Measurements from ENCODE around the gene OSBPL6. TPM values are rescaled to one million over a fixed set of nuclear protein-coding genes. Genes with fewer than 3 reads are reported as not detected.
A peak's percentile ranks its signal among the peaks of the same experiment; 100 is the strongest.

The OSBPL6 gene
- total and polyA plus RNA-seq, 10 of the 15 experiments (the other 5 are each of a cell fraction or from before 2014, with no cell fraction given): 0.01 to 0.08 (median 0.03) TPM; not detected in 5

- ChIA-PET CTCF (interaction anchor here (0.7 to 19.4 kb wide), 15 partner anchors 8 to 284 kb away, joined by 3 to 702 read pairs (median 4); partner anchors contain the start of gene RBM45), RAD21 (ENCODE audit: unreplicated experiment) (interaction anchor here (6.0 to 6.3 kb wide), 2 partner anchors 17 to 22 kb away, joined by 79 to 107 read pairs; no protein-coding TSS in a partner anchor), SMC1A (ENCODE audit: uncharacterized antibody, unreplicated experiment) (interaction anchor here (1.2 to 18.1 kb wide), 3 partner anchors 8 to 55 kb away, joined by 3 to 454 read pairs (median 10); no protein-coding TSS in a partner anchor), POLR2A (interaction anchor here (1.0 to 2.2 kb wide), 2 partner anchors 18 to 282 kb away, joined by 3 to 7 read pairs; no protein-coding TSS in a partner anchor)
- no peaks in the 10 kb centered on the region for H3K27me3 ChIP-seq (replicated peaks in 1 of 2; ENCODE audit: control insufficient read depth in 2 of 2, insufficient read depth in 2 of 2, low read length in 1 of 2)
- ATAC-seq: peak; percentile 96
- H2AFZ ChIP-seq (ENCODE audit: control insufficient read depth, low read depth, low read length): peak overlapping the region; percentile 71
- H3K79me2 ChIP-seq (ENCODE audit: control insufficient read depth, insufficient read depth, low read length): no peaks in the 10 kb centered on the region
- intact Hi-C loops (cut with micrococcal nuclease; ENCODE audit: unreplicated experiment): loop anchor here (1.0 to 5.0 kb wide), 2 partner anchors 17 to 285 kb away; partner anchors contain the start of gene RBM45
- BruUV-seq (replicated peaks): no TSS peak
- no peak for DNase-seq (ENCODE audit: low read depth, low spot score)
- 22% methylated on average over 7 of the region's 7 CpGs for WGBS (ENCODE audit: insufficient coverage, insufficient replicate concordance, low lambda C conversion rate, missing lambda C conversion rate)
- TF ChIP-seq RAD21 (IDR thresholded peaks at IDR 0.05; ENCODE audit: insufficient read depth, low read depth, low read length) (peak; percentile 68), SMC3 (IDR thresholded peaks at IDR 0.05; ENCODE audit: borderline replicate concordance, low read length) (peak; percentile 83), NFIC (IDR thresholded peaks at IDR 0.05; ENCODE audit: low read depth, low read length) (no peak), SMARCA5 (IDR thresholded peaks at IDR 0.05) (peak; percentile 42; the same call in 1 of the 2 replicates), CTCF (IDR thresholded peaks at IDR 0.05 in 2 of 3, conservative IDR thresholded peaks at IDR 0.05 in 1 of 3; ENCODE audit: control insufficient read depth in 2 of 3, extremely low read depth in 1 of 3, insufficient read depth in 1 of 3, low read depth in 3 of 3, low read length in 3 of 3) (peak; percentile 48 to 63 (median 54); a peak in 5 of 6 replicates)
- no peaks in the 10 kb centered on the region for H3K4me1 ChIP-seq (ENCODE audit: control insufficient read depth, insufficient read depth, low read length)
- H3K4me3 ChIP-seq: no peak overlapping the region
- no peaks in the 10 kb centered on the region for H3K36me3 ChIP-seq (ENCODE audit: control insufficient read depth in 2 of 2, insufficient read depth in 2 of 2, low read length in 1 of 2)
- no peaks in the 10 kb centered on the region for H3K9me3 ChIP-seq (replicated peaks; ENCODE audit: control insufficient read depth, insufficient read depth, low read length)
- in situ Hi-C loops (cut with MboI): no loop called here
- H3K4me2 ChIP-seq (ENCODE audit: control insufficient read depth, insufficient read depth): no peak overlapping the region
- FAIRE-seq: peak; percentile 95
- H3K27ac ChIP-seq (ENCODE audit: control insufficient read depth, insufficient read depth): no peak overlapping the region
- H4K20me1 ChIP-seq (ENCODE audit: control insufficient read depth, insufficient read depth): no peaks in the 10 kb centered on the region
- H3K9ac ChIP-seq (ENCODE audit: control insufficient read depth, insufficient read depth, low read length): no peak overlapping the region
These were observed 202.8 kb downstream of the OSBPL6 start for GRCh38 chr2:178397002-178397605.
